ENCODE data around the gene CFDP1.

GRCh38 chr16:75252946-75253911 is 180.1 kb downstream of the CFDP1 start:
- no peak for TF ChIP-seq POLR2A (IDR thresholded peaks at IDR 0.05)
- TF ChIP-seq POLR2AphosphoS5 (IDR thresholded peaks at IDR 0.05): no peak

Measured in suprapubic skin (tissue), 4 donors.